H9 (cell line): ENCODE results near the gene AGBL3. TPM values are rescaled to one million over a fixed set of nuclear protein-coding genes. Genes with fewer than 3 reads are reported as not detected.
"Not testable (repeated sequence)": the region's sequence is repeated elsewhere in the genome, so short reads cannot be mapped to it uniquely, and the experiment has no call there.

Experiments used
- DNase-seq: peaks from one replicate; pipeline ENCODE4 v3.0.0-alpha.2; 2017
- H2AFZ ChIP-seq: one replicate; pipeline ENCODE4 v1.6.1; 2013; ENCODE audit warnings: mild to moderate bottlenecking, low read length, control low read depth, moderate library complexity
- H2AK5ac ChIP-seq: 2 replicates; pipeline ENCODE4 v1.6.1; 2013; ENCODE audit warnings: low read length, control low read depth, mixed read lengths; ENCODE audit not compliant: insufficient read length
- H2BK120ac ChIP-seq: one replicate; pipeline ENCODE4 v1.6.1; 2013; ENCODE audit warnings: low read depth, mild to moderate bottlenecking, low read length, control low read depth, inconsistent platforms; ENCODE audit not compliant: poor library complexity, severe bottlenecking
- H2BK12ac ChIP-seq: 2 replicates; pipeline ENCODE4 v1.6.1; 2013; ENCODE audit warnings: low read length, control low read depth, mixed read lengths, low read depth; ENCODE audit not compliant: insufficient read length
- H2BK15ac ChIP-seq: 2 replicates; pipeline ENCODE4 v1.6.1; 2013; ENCODE audit warnings: low read depth, low read length, control low read depth
- H2BK20ac ChIP-seq: one replicate; pipeline ENCODE4 v1.6.1; 2013; ENCODE audit warnings: low read depth, mild to moderate bottlenecking, low read length, control low read depth, inconsistent platforms; ENCODE audit not compliant: poor library complexity, severe bottlenecking
- H2BK5ac ChIP-seq: 2 replicates; pipeline ENCODE4 v1.6.1; 2013; ENCODE audit warnings: low read length, control low read depth, mixed read lengths; ENCODE audit not compliant: insufficient read length
- H3K14ac ChIP-seq: 2 replicates; pipeline ENCODE4 v1.6.1; 2013; ENCODE audit warnings: low read length, control low read depth; ENCODE audit not compliant: insufficient read depth
- H3K18ac ChIP-seq: 2 replicates; pipeline ENCODE4 v1.6.1; 2013; ENCODE audit warnings: low read depth, mild to moderate bottlenecking, mixed read lengths, low read length, control low read depth; ENCODE audit not compliant: insufficient read length
- H3K23ac ChIP-seq: 2 replicates; pipeline ENCODE4 v1.6.1; 2013; ENCODE audit warnings: low read length, control low read depth, mixed read lengths, low read depth; ENCODE audit not compliant: insufficient read length
- H3K23me2 ChIP-seq: 2 replicates; pipeline ENCODE4 v1.6.1; 2013; ENCODE audit warnings: low read depth, mild to moderate bottlenecking, mixed read lengths, low read length, control low read depth; ENCODE audit not compliant: insufficient read length, poor library complexity, severe bottlenecking
- H3K27ac ChIP-seq: 2 replicates; pipeline ENCODE4 v1.5.1; 2013; ENCODE audit warnings: low read length, control low read depth, mixed read lengths, low read depth; ENCODE audit not compliant: insufficient read length
- H3K27me3 ChIP-seq: 2 replicates; pipeline ENCODE4 v1.6.1; 2013; ENCODE audit warnings: low read length, control low read depth, inconsistent platforms; ENCODE audit not compliant: insufficient read depth
- H3K4ac ChIP-seq: 2 replicates; pipeline ENCODE4 v1.6.1; 2013; ENCODE audit warnings: low read depth, mild to moderate bottlenecking, control low read depth, inconsistent platforms, low read length, moderate library complexity
- H3K4me1 ChIP-seq: 2 replicates; pipeline ENCODE4 v1.6.1; 2013; ENCODE audit warnings: low read length, control low read depth, inconsistent platforms; ENCODE audit not compliant: insufficient read depth
- H3K4me2 ChIP-seq: 2 replicates; pipeline ENCODE4 v1.6.1; 2013; ENCODE audit warnings: low read length, control low read depth, mixed read lengths; ENCODE audit not compliant: insufficient read length, insufficient read depth
- H3K56ac ChIP-seq: 2 replicates; pipeline ENCODE4 v1.6.1; 2013; ENCODE audit warnings: low read depth, mild to moderate bottlenecking, mixed read lengths, low read length, control low read depth; ENCODE audit not compliant: insufficient read length
- H3K79me1 ChIP-seq: 2 replicates; pipeline ENCODE4 v1.6.1; 2013; ENCODE audit warnings: low read depth, mild to moderate bottlenecking, moderate library complexity, low read length, control low read depth, inconsistent platforms; ENCODE audit not compliant: insufficient read depth, poor library complexity, severe bottlenecking
- H3K79me2 ChIP-seq: 2 replicates; pipeline ENCODE4 v1.6.1; 2013; ENCODE audit warnings: low read length, control low read depth, inconsistent platforms; ENCODE audit not compliant: insufficient read depth
- H3K9ac ChIP-seq: 2 replicates; pipeline ENCODE4 v1.6.1; 2013; ENCODE audit warnings: low read length, control low read depth, mixed read lengths; ENCODE audit not compliant: insufficient read length; ENCODE audit errors: extremely low read depth
- H3K9me3 ChIP-seq: one replicate; pipeline ENCODE4 v1.6.1; 2013; ENCODE audit warnings: low read depth, low read length, inconsistent platforms; ENCODE audit not compliant: control insufficient read depth
- H3T11ph ChIP-seq: one replicate; pipeline ENCODE4 v1.6.1; 2013; ENCODE audit warnings: mild to moderate bottlenecking, low read length, control low read depth, inconsistent platforms
- H4K20me1 ChIP-seq: one replicate; pipeline ENCODE4 v1.6.1; 2013; ENCODE audit not compliant: control insufficient read depth, insufficient read length, insufficient read depth
- H4K5ac ChIP-seq: 2 replicates; pipeline ENCODE4 v1.6.1; 2013; ENCODE audit warnings: low read depth, mild to moderate bottlenecking, mixed read lengths, low read length, control low read depth; ENCODE audit not compliant: insufficient read length
- H4K8ac ChIP-seq: replicated peaks from 2 replicates; pipeline ENCODE4 v1.6.1; 2013; ENCODE audit warnings: low read length, control low read depth, mixed read lengths, low read depth; ENCODE audit not compliant: insufficient read length
- H4K91ac ChIP-seq: 2 replicates; pipeline ENCODE4 v1.6.1; 2013; ENCODE audit warnings: low read depth, mild to moderate bottlenecking, moderate library complexity, mixed read lengths, low read length, control low read depth; ENCODE audit not compliant: insufficient read length
- H3K27ac Mint-ChIP-seq, 3 experiments: 2 replicates in 2 of 3; 3 replicates in 1 of 3; pipeline ENCODE4 v1.8.0; 2020 to 2021; ENCODE audit warnings: mixed read lengths in 3 of 3, mild to moderate bottlenecking in 1 of 3, moderate library complexity in 1 of 3
- H3K27me3 Mint-ChIP-seq: 2 replicates; pipeline ENCODE4 v1.8.0; 2021; ENCODE audit warnings: low read depth, mild to moderate bottlenecking, moderate library complexity, mixed read lengths
- H3K36me3 Mint-ChIP-seq, 3 experiments: 2 replicates in 2 of 3; 3 replicates in 1 of 3; pipeline ENCODE4 v1.8.0; 2020 to 2021; ENCODE audit warnings: low read depth in 3 of 3, mixed read lengths in 3 of 3; ENCODE audit not compliant: insufficient read depth in 1 of 3
- H3K4me1 Mint-ChIP-seq, 2 experiments: 2 replicates each; pipeline ENCODE4 v1.8.0; 2020; ENCODE audit warnings: mixed read lengths in 2 of 2
- H3K4me3 Mint-ChIP-seq, 2 experiments: 2 replicates in 1 of 2; 3 replicates in 1 of 2; pipeline ENCODE4 v1.8.0; 2020 to 2021; ENCODE audit warnings: mild to moderate bottlenecking in 2 of 2, mixed read lengths in 2 of 2, moderate library complexity in 1 of 2
- H3K9me3 Mint-ChIP-seq, 2 experiments: 2 replicates in 1 of 2; 3 replicates in 1 of 2; pipeline ENCODE4 v1.8.0; 2020; ENCODE audit warnings: mild to moderate bottlenecking in 2 of 2, mixed read lengths in 2 of 2, moderate library complexity in 1 of 2
- WGBS: extraction: QIAGEN DNeasy Blood & Tissue Kit; methylation state at CpG from one replicate; pipeline ENCODE4 v1.1.7; 2013; ENCODE audit warnings: missing lambda C conversion rate, low lambda C conversion rate, mixed read lengths; ENCODE audit not compliant: insufficient read length; ENCODE audit errors: extremely low coverage; 5-methylcytosine and 5-hydroxymethylcytosine counted together
- total RNA-seq: library from RNA; stranded (reverse); gene quantifications from 2 replicates; pipeline ENCODE4 v1.2.1, GENCODE V29; 2021
- TF ChIP-seq, protein P1 (sequence below): fragments of 200-600 bp; sonication (generic); conservative IDR thresholded peaks from 3 replicates; pipeline ENCODE4 v1.8.0; 2021; ENCODE audit warnings: antibody characterized with exemption, mild to moderate bottlenecking

The AGBL3 gene
- total RNA-seq, 1 experiment from 2014 or later = 2.4 TPM

DNA sequence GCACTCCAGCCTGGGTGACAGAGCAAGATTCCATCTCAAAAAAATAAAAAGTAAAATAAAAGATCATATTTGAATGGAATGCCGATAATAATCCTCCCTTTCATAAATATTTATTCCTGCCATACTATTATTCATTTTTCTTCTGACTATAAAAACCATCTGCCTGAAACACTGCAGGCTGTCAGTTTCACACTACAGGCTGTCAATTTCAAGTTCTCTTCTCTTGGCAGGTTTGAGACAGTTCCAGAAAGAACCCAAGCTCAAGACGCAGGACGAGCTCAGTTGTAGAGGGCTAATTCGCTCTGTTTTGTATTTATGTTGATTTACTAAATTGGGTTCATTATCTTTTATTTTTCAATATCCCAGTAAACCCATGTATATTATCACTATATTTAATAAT is 18.2 kb upstream of the AGBL3 start:
- Histone ChIP-seq H3K27me3 (no peaks in the 10 kb centered on the region), H4K20me1 (no peaks in the 10 kb centered on the region), H3K4ac (no peak overlapping the region), H3T11ph (no peak overlapping the region), H3K4me1 (no peaks in the 10 kb centered on the region), H3K56ac (no peak overlapping the region), H2AFZ (no peak overlapping the region), H2AK5ac (no peak overlapping the region), H3K4me2 (no peak overlapping the region), H2BK20ac (no peak overlapping the region), H3K27ac (no peak overlapping the region), H3K23ac (no peak overlapping the region), H3K23me2 (no peaks in the 10 kb centered on the region), H3K9me3 (no peaks in the 10 kb centered on the region), H2BK5ac (no peak overlapping the region), H4K8ac (no peak overlapping the region), H3K18ac (no peak overlapping the region), H3K79me2 (no peaks in the 10 kb centered on the region), H4K5ac (no peak overlapping the region), H2BK120ac (no peak overlapping the region), H3K14ac (no peak overlapping the region), H2BK15ac (no peak overlapping the region), H2BK12ac (no peak overlapping the region), H3K79me1 (no peaks in the 10 kb centered on the region), H4K91ac (no peak overlapping the region), H3K9ac (no peak overlapping the region)
- Mint-ChIP-seq H3K27me3 (no peaks in the 10 kb centered on the region), H3K4me3 (no peak overlapping the region), H3K36me3 (peaks cover 0 to 32% (median 4%) of the 10 kb centered on the region in 3 experiments; a peak in 4 of 7 replicates), H3K4me1 (no peaks in the 10 kb centered on the region), H3K9me3 (no peaks in the 10 kb centered on the region), H3K27ac (no peak overlapping the region)
- TF ChIP-seq, protein P1, sequence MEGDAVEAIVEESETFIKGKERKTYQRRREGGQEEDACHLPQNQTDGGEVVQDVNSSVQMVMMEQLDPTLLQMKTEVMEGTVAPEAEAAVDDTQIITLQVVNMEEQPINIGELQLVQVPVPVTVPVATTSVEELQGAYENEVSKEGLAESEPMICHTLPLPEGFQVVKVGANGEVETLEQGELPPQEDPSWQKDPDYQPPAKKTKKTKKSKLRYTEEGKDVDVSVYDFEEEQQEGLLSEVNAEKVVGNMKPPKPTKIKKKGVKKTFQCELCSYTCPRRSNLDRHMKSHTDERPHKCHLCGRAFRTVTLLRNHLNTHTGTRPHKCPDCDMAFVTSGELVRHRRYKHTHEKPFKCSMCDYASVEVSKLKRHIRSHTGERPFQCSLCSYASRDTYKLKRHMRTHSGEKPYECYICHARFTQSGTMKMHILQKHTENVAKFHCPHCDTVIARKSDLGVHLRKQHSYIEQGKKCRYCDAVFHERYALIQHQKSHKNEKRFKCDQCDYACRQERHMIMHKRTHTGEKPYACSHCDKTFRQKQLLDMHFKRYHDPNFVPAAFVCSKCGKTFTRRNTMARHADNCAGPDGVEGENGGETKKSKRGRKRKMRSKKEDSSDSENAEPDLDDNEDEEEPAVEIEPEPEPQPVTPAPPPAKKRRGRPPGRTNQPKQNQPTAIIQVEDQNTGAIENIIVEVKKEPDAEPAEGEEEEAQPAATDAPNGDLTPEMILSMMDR = no peak
- no peak for DNase-seq
- no CpG with 5 or more reads among the region's 4 CpGs for WGBS

DNA sequence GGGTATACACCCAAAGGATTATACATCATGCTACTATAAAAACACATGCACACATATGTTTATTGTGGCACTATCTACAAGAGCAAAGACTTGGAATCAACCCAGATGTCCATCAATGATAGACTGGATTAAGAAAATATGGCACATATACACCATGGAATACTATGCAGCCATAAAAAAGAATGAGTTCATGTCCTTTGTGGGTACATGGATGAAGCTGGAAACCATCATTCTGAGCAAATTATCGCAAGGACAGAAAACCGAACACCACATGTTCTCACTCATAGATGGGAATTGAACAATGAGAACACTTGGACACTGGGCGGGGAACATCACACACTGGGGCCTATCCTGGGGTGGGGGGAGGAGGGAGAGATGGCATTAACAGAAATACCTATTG is 4.7 kb upstream of the AGBL3 start:
- no CpG with 5 or more reads among the region's 3 CpGs for WGBS
- not testable (repeated sequence) for H3K9me3 ChIP-seq, H3K36me3 Mint-ChIP-seq, H2BK20ac ChIP-seq, DNase-seq, H3K14ac ChIP-seq, H3K79me1 ChIP-seq, H2BK12ac ChIP-seq, H2AK5ac ChIP-seq, H3K27ac ChIP-seq, H4K5ac ChIP-seq, H3K18ac ChIP-seq, H3K9ac ChIP-seq, H3K27ac Mint-ChIP-seq, H3K4me3 Mint-ChIP-seq, H3K4me1 Mint-ChIP-seq, H3K23me2 ChIP-seq, H3K79me2 ChIP-seq, H3K4me1 ChIP-seq, H3T11ph ChIP-seq, H2AFZ ChIP-seq, H3K23ac ChIP-seq, H2BK5ac ChIP-seq, H2BK15ac ChIP-seq, H4K20me1 ChIP-seq, H3K27me3 ChIP-seq, H3K56ac ChIP-seq, H3K4ac ChIP-seq, H3K4me2 ChIP-seq, H4K8ac ChIP-seq, H2BK120ac ChIP-seq, H4K91ac ChIP-seq
- H3K27me3 Mint-ChIP-seq = peaks cover 23% of the 10 kb centered on the region
- H3K9me3 Mint-ChIP-seq = peaks cover 13 to 16% of the 10 kb centered on the region in 2 experiments
